H9 (cell line): ENCODE data around the gene RAB40B. TPM values are rescaled to one million over a fixed set of nuclear protein-coding genes. Genes with fewer than 3 reads are reported as not detected.
A peak's percentile ranks its signal among the peaks of the same experiment; 100 is the strongest.

Source experiments
- DNase-seq: peaks from one replicate; pipeline ENCODE4 v3.0.0-alpha.2; 2017
- H2AFZ ChIP-seq: one replicate; pipeline ENCODE4 v1.6.1; 2013; ENCODE audit warnings: mild to moderate bottlenecking, low read length, control low read depth, moderate library complexity
- H2AK5ac ChIP-seq: 2 replicates; pipeline ENCODE4 v1.6.1; 2013; ENCODE audit warnings: low read length, control low read depth, mixed read lengths; ENCODE audit not compliant: insufficient read length
- H2BK120ac ChIP-seq: one replicate; pipeline ENCODE4 v1.6.1; 2013; ENCODE audit warnings: low read depth, mild to moderate bottlenecking, low read length, control low read depth, inconsistent platforms; ENCODE audit not compliant: poor library complexity, severe bottlenecking
- H2BK12ac ChIP-seq: 2 replicates; pipeline ENCODE4 v1.6.1; 2013; ENCODE audit warnings: low read length, control low read depth, mixed read lengths, low read depth; ENCODE audit not compliant: insufficient read length
- H2BK15ac ChIP-seq: 2 replicates; pipeline ENCODE4 v1.6.1; 2013; ENCODE audit warnings: low read depth, low read length, control low read depth
- H2BK20ac ChIP-seq: one replicate; pipeline ENCODE4 v1.6.1; 2013; ENCODE audit warnings: low read depth, mild to moderate bottlenecking, low read length, control low read depth, inconsistent platforms; ENCODE audit not compliant: poor library complexity, severe bottlenecking
- H2BK5ac ChIP-seq: 2 replicates; pipeline ENCODE4 v1.6.1; 2013; ENCODE audit warnings: low read length, control low read depth, mixed read lengths; ENCODE audit not compliant: insufficient read length
- H3K14ac ChIP-seq: 2 replicates; pipeline ENCODE4 v1.6.1; 2013; ENCODE audit warnings: low read length, control low read depth; ENCODE audit not compliant: insufficient read depth
- H3K18ac ChIP-seq: 2 replicates; pipeline ENCODE4 v1.6.1; 2013; ENCODE audit warnings: low read depth, mild to moderate bottlenecking, mixed read lengths, low read length, control low read depth; ENCODE audit not compliant: insufficient read length
- H3K23ac ChIP-seq: 2 replicates; pipeline ENCODE4 v1.6.1; 2013; ENCODE audit warnings: low read length, control low read depth, mixed read lengths, low read depth; ENCODE audit not compliant: insufficient read length
- H3K23me2 ChIP-seq: 2 replicates; pipeline ENCODE4 v1.6.1; 2013; ENCODE audit warnings: low read depth, mild to moderate bottlenecking, mixed read lengths, low read length, control low read depth; ENCODE audit not compliant: insufficient read length, poor library complexity, severe bottlenecking
- H3K27ac ChIP-seq: 2 replicates; pipeline ENCODE4 v1.5.1; 2013; ENCODE audit warnings: low read length, control low read depth, mixed read lengths, low read depth; ENCODE audit not compliant: insufficient read length
- H3K27me3 ChIP-seq: 2 replicates; pipeline ENCODE4 v1.6.1; 2013; ENCODE audit warnings: low read length, control low read depth, inconsistent platforms; ENCODE audit not compliant: insufficient read depth
- H3K4ac ChIP-seq: 2 replicates; pipeline ENCODE4 v1.6.1; 2013; ENCODE audit warnings: low read depth, mild to moderate bottlenecking, control low read depth, inconsistent platforms, low read length, moderate library complexity
- H3K4me1 ChIP-seq: 2 replicates; pipeline ENCODE4 v1.6.1; 2013; ENCODE audit warnings: low read length, control low read depth, inconsistent platforms; ENCODE audit not compliant: insufficient read depth
- H3K4me2 ChIP-seq: 2 replicates; pipeline ENCODE4 v1.6.1; 2013; ENCODE audit warnings: low read length, control low read depth, mixed read lengths; ENCODE audit not compliant: insufficient read length, insufficient read depth
- H3K56ac ChIP-seq: 2 replicates; pipeline ENCODE4 v1.6.1; 2013; ENCODE audit warnings: low read depth, mild to moderate bottlenecking, mixed read lengths, low read length, control low read depth; ENCODE audit not compliant: insufficient read length
- H3K79me1 ChIP-seq: 2 replicates; pipeline ENCODE4 v1.6.1; 2013; ENCODE audit warnings: low read depth, mild to moderate bottlenecking, moderate library complexity, low read length, control low read depth, inconsistent platforms; ENCODE audit not compliant: insufficient read depth, poor library complexity, severe bottlenecking
- H3K79me2 ChIP-seq: 2 replicates; pipeline ENCODE4 v1.6.1; 2013; ENCODE audit warnings: low read length, control low read depth, inconsistent platforms; ENCODE audit not compliant: insufficient read depth
- H3K9ac ChIP-seq: 2 replicates; pipeline ENCODE4 v1.6.1; 2013; ENCODE audit warnings: low read length, control low read depth, mixed read lengths; ENCODE audit not compliant: insufficient read length; ENCODE audit errors: extremely low read depth
- H3K9me3 ChIP-seq: one replicate; pipeline ENCODE4 v1.6.1; 2013; ENCODE audit warnings: low read depth, low read length, inconsistent platforms; ENCODE audit not compliant: control insufficient read depth
- H3T11ph ChIP-seq: one replicate; pipeline ENCODE4 v1.6.1; 2013; ENCODE audit warnings: mild to moderate bottlenecking, low read length, control low read depth, inconsistent platforms
- H4K20me1 ChIP-seq: one replicate; pipeline ENCODE4 v1.6.1; 2013; ENCODE audit not compliant: control insufficient read depth, insufficient read length, insufficient read depth
- H4K5ac ChIP-seq: 2 replicates; pipeline ENCODE4 v1.6.1; 2013; ENCODE audit warnings: low read depth, mild to moderate bottlenecking, mixed read lengths, low read length, control low read depth; ENCODE audit not compliant: insufficient read length
- H4K8ac ChIP-seq: replicated peaks from 2 replicates; pipeline ENCODE4 v1.6.1; 2013; ENCODE audit warnings: low read length, control low read depth, mixed read lengths, low read depth; ENCODE audit not compliant: insufficient read length
- H4K91ac ChIP-seq: 2 replicates; pipeline ENCODE4 v1.6.1; 2013; ENCODE audit warnings: low read depth, mild to moderate bottlenecking, moderate library complexity, mixed read lengths, low read length, control low read depth; ENCODE audit not compliant: insufficient read length
- H3K27ac Mint-ChIP-seq, 3 experiments: 2 replicates in 2 of 3; 3 replicates in 1 of 3; pipeline ENCODE4 v1.8.0; 2020 to 2021; ENCODE audit warnings: mixed read lengths in 3 of 3, mild to moderate bottlenecking in 1 of 3, moderate library complexity in 1 of 3
- H3K27me3 Mint-ChIP-seq: 2 replicates; pipeline ENCODE4 v1.8.0; 2021; ENCODE audit warnings: low read depth, mild to moderate bottlenecking, moderate library complexity, mixed read lengths
- H3K36me3 Mint-ChIP-seq, 3 experiments: 2 replicates in 2 of 3; 3 replicates in 1 of 3; pipeline ENCODE4 v1.8.0; 2020 to 2021; ENCODE audit warnings: low read depth in 3 of 3, mixed read lengths in 3 of 3; ENCODE audit not compliant: insufficient read depth in 1 of 3
- H3K4me1 Mint-ChIP-seq, 2 experiments: 2 replicates each; pipeline ENCODE4 v1.8.0; 2020; ENCODE audit warnings: mixed read lengths in 2 of 2
- H3K4me3 Mint-ChIP-seq, 2 experiments: 2 replicates in 1 of 2; 3 replicates in 1 of 2; pipeline ENCODE4 v1.8.0; 2020 to 2021; ENCODE audit warnings: mild to moderate bottlenecking in 2 of 2, mixed read lengths in 2 of 2, moderate library complexity in 1 of 2
- H3K9me3 Mint-ChIP-seq, 2 experiments: 2 replicates in 1 of 2; 3 replicates in 1 of 2; pipeline ENCODE4 v1.8.0; 2020; ENCODE audit warnings: mild to moderate bottlenecking in 2 of 2, mixed read lengths in 2 of 2, moderate library complexity in 1 of 2
- WGBS: extraction: QIAGEN DNeasy Blood & Tissue Kit; methylation state at CpG from one replicate; pipeline ENCODE4 v1.1.7; 2013; ENCODE audit warnings: missing lambda C conversion rate, low lambda C conversion rate, mixed read lengths; ENCODE audit not compliant: insufficient read length; ENCODE audit errors: extremely low coverage; 5-methylcytosine and 5-hydroxymethylcytosine counted together
- total RNA-seq: library from RNA; stranded (reverse); gene quantifications from 2 replicates; pipeline ENCODE4 v1.2.1, GENCODE V29; 2021
- TF ChIP-seq, protein P1 (sequence below): fragments of 200-600 bp; sonication (generic); conservative IDR thresholded peaks from 3 replicates; pipeline ENCODE4 v1.8.0; 2021; ENCODE audit warnings: antibody characterized with exemption, mild to moderate bottlenecking

Gene RAB40B
- total RNA-seq, 1 experiment from 2014 or later: 3.5 TPM

DNA sequence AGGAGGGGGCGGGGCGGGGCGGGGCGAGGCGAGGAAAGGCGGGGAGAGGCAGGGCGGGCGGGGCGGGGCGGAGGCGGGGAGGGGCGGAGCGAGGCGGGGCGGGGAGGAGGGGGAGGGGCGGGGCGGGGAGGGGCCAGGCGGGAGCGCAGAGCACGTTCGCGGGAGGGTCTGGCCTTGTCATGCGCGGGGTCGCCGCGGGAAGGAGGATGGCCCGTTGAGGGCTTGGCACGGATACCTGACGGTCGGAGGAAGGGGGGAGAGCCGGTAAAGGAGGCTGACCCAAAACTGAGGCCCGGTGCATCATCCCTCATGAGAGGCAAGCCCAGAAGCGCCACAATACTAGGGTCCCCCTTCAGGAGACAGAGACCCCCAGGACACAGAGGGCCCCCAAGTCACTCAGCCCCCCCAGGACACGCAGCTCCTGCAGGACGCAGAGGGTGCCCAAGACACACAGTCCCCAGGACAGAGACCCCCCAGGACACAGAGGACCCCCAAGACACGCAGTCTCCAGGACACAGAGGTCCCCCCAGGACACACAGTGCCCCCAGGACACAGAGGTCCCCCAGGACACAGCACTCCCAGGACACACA is 49.7 kb downstream of the RAB40B start:
- H3K9ac ChIP-seq: no peak overlapping the region
- no peak overlapping the region for H3T11ph ChIP-seq
- H3K9me3 ChIP-seq: no peaks in the 10 kb centered on the region
- H3K79me2 ChIP-seq: peaks cover 27% of the 10 kb centered on the region; the same call in 1 of the 2 replicates
- peaks cover 10% of the 10 kb centered on the region for H3K79me1 ChIP-seq
- peak; percentile 77 for DNase-seq
- H3K18ac ChIP-seq: peak overlapping the region; percentile 62
- H3K27me3 ChIP-seq: no peaks in the 10 kb centered on the region
- H3K4me1 ChIP-seq: no peaks in the 10 kb centered on the region; the same call in 1 of the 2 replicates
- H4K20me1 ChIP-seq: no peaks in the 10 kb centered on the region
- H3K27me3 Mint-ChIP-seq: peaks cover 8% of the 10 kb centered on the region
- H3K4me3 Mint-ChIP-seq: peak overlapping the region; percentile 53 to 72
- H3K27ac Mint-ChIP-seq: no peak overlapping the region; a peak in 1 of 7 replicates
- H2AFZ ChIP-seq: no peak overlapping the region
- H3K4me2 ChIP-seq: peak overlapping the region; percentile 69
- no peak overlapping the region for H4K91ac ChIP-seq
- no peak overlapping the region for H2AK5ac ChIP-seq
- no peak overlapping the region for H2BK120ac ChIP-seq
- no peak overlapping the region for H4K8ac ChIP-seq
- H2BK5ac ChIP-seq: no peak overlapping the region
- no peak overlapping the region for H3K27ac ChIP-seq
- no peak overlapping the region for H2BK12ac ChIP-seq
- H3K23me2 ChIP-seq: peaks cover 8% of the 10 kb centered on the region
- H4K5ac ChIP-seq: no peak overlapping the region
- no peak overlapping the region for H3K56ac ChIP-seq
- no peak overlapping the region for H2BK20ac ChIP-seq
- H3K23ac ChIP-seq: no peak overlapping the region
- H3K36me3 Mint-ChIP-seq: peaks cover 1 to 8% (median 8%) of the 10 kb centered on the region in 3 experiments; a peak in 5 of 7 replicates
- peak overlapping the region; percentile 56; the same call in 1 of the 2 replicates for H3K14ac ChIP-seq
- TF ChIP-seq, protein P1, sequence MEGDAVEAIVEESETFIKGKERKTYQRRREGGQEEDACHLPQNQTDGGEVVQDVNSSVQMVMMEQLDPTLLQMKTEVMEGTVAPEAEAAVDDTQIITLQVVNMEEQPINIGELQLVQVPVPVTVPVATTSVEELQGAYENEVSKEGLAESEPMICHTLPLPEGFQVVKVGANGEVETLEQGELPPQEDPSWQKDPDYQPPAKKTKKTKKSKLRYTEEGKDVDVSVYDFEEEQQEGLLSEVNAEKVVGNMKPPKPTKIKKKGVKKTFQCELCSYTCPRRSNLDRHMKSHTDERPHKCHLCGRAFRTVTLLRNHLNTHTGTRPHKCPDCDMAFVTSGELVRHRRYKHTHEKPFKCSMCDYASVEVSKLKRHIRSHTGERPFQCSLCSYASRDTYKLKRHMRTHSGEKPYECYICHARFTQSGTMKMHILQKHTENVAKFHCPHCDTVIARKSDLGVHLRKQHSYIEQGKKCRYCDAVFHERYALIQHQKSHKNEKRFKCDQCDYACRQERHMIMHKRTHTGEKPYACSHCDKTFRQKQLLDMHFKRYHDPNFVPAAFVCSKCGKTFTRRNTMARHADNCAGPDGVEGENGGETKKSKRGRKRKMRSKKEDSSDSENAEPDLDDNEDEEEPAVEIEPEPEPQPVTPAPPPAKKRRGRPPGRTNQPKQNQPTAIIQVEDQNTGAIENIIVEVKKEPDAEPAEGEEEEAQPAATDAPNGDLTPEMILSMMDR: no peak
- peaks cover 7 to 23% of the 10 kb centered on the region in 2 experiments for H3K4me1 Mint-ChIP-seq
- no CpG with 5 or more reads among the region's 37 CpGs for WGBS
- no peak overlapping the region for H2BK15ac ChIP-seq
- H3K9me3 Mint-ChIP-seq: no peaks in the 10 kb centered on the region
- no peak overlapping the region for H3K4ac ChIP-seq
